Measurements from ENCODE around the gene PIK3R3.

PIK3R3 gene

DNA sequence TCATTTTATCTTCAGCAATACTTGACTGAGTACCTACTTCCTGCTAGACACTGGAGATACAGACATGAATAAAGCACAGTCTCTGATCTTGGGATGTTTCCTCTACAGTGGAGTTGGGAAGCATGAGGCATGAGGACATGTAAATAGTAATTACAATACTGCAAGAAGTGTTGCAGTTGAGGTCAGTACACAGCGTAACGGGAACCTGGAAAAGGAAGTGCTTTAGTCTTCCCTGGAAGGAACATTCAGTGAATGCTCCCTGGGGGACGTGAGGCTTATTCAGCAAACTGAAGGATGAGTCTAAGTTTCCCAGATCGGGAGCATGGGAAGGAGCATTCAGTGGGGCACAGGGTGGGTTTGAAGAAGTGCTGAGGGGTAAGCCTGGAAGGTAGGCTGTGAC, 112.4 kb downstream of the PIK3R3 start:
- DNase-seq: no peak

DNA sequence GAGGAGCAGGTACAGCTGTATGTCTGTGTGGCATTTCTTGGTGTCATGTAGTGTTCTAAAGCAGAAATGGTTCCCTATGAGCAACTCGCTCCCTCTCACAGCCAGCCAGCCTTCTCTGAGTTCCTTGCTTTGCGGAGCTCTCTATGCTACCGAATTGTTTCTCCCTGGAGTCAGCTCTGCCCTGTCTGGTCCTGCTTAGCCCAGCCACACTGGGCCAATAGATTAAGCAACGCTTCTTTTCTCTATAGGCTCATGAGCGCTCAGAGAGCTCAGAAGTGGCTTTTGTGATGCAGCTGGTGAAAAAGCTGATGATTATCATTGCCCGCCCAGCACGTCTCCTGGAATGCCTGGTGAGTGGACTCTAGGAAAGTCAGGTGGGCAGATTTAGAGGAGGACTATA, 113.1 kb downstream of the PIK3R3 start:
- DNase-seq: no peak

DNA sequence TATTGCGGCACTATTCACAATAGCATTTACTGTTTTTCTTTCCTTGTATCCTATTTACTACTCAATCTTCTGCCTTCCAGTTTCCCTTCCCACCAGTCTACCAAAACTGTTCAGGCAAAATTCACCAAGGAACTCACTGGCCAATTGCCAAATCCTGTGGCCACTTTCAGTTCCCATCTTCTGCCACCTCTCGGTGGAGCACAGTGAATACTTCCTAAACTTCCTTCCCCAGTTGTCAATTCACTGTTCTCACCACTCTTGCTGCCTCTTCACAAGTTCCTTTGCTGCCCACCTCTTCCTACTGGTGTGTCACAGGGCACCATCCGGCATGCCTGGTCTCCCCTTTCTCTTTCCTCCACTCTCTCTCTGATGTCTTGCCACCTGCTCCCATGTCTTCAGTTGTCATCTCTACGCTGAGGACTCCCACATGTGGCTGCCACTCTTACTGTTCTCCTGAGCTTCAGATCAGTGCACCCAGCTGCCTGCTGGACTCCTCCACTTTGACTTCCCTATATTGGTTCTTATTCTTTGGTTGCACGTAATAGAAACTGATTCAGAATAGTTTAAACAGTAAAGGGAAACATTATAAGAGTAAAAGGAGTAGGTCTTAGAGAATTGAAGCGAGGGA, 114.4 kb downstream of the PIK3R3 start:
- DNase-seq: no peak

DNA sequence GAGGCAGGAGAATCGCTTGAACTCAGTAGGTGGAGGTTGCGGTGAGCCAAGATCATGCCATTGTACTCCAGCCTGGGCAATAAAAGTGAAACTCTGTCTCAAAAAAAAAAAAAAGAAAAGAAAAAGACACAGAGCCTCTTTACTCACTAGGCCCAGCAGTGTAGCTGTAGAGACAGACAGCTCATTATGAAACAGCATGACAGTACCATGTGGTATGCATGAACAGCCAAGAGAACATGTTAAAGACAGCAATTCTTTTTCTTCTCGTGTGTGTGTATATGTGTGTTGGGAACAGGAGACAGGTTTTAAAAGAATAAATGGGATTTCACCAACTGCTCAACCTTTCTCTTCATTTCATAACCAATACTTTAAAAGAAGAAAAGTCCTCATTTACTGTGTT, 118.8 kb downstream of the PIK3R3 start:
- DNase-seq: no peak

DNA sequence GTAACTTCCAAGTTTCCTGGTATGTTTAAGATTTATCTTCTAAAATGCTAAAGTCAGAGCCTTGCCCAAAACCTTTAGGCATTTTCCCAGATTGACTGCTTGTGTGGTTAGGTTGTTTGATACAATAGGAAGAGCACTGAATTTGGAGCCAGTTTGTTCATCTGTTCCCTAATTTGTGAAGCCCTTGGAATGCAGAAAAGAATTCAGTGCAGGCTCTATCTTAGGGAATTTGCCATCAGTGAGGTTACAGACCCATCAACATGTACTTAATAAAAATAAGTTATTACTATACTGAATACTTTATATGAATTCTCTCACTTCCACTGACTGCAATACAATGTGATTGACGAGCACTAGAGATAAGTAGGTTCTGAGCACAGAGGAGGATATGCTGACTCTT, 120.2 kb downstream of the PIK3R3 start:
- no peak for DNase-seq

DNA sequence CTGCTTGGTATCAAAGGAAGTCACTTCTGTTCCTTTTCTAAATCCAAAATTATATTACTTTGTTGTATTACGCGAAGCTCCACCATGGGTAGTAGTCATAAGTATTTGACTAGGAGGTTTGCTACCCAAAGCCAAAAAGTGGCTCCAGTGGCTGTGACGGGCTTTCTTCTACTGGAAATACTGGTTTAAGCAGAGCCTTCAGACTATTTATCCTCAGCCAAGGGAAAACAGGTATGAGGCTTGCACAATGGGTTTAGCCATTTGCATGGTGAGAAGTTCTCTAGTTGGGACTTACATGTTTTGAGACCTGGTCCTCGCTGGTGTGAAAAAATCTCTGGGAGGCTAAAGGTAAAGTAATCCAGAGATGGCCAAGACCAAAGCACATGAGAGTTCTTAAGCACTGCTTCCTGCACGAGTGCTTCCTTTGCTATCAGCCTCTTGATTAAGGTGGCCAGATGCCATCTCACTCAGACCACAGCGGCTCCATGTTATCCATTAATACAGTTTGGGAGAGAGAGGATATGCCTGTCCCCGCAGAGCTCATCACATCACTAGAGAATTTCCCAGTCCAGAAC, 121.2 kb downstream of the PIK3R3 start:
- no peak for DNase-seq

DNA sequence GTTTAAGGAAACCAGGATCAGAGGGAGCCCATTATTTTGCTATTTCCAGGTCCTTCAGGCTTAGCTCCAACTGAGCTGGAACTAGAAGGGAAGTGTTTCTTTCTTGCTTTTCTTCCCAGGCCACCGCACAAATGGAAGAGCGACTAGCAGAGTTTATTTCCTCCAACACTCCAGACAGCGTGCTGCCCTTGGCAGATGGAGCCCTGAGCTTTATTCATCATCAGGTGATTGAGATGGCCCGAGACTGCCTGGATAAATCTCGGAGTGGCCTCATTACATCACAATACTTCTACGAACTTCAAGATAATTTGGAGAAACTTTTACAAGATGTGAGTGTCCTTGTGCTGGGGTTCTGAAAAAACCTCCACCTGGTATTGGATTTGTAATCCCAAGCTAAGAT, 121.8 kb downstream of the PIK3R3 start:
- no peak for DNase-seq

DNA sequence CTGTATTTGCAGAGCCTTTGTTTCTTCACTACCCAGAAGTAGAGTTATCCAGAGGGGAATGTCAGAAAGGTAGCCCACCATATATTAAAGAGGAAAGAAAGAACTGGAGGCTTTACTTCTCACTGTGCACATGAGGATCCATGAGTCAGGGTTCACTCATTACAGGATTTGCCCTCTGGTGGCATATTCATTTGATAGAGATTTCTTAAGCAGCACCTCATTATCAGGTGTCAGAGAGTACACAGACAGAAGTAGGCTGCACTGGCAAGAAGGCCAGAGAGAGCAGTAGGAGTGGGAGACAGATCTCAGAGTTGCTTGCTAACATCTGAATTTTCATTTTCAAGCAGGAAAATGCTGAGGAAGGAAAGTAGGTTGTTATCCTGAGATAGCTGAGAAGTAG, 123.8 kb downstream of the PIK3R3 start:
- DNase-seq: no peak

DNA sequence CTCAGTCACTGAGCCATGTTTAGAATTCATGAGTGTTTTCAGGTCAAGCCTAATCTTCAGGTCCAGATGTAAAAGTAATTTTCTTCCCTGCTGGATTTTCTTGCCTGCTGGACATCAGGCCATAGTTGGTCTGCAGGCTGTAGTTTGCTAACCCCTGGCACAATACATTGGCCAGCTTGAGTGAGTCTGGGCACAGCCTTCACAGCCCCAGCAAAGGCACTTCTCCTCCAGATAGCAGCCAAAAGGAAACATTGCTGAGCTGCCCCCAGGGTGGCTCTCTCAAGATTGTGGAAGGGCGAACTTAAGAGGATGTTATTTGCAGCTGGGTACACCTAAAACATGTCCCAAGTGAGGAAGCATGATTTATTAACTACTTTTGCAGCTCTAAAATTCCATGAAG, 126.8 kb downstream of the PIK3R3 start:
- no peak for DNase-seq

DNA sequence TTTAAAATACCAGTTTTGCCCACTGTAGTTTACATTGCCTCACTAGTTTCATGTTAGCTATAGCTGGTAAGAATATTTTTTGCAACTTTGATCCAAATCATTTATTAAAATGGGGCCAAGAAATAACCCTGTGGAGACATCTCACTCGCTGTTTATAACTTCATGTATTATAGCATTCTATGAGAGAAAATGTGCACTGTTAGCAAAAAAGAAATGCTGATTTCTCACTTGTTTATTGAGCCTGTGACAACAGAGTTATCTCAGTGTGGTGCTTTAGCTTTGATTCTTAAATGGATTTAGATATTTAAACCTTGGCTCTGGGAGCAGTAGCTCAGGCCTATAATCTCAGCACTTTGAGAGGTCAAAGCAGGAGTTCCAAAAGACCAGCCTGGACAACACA, 127.9 kb downstream of the PIK3R3 start:
- no peak for DNase-seq

DNA sequence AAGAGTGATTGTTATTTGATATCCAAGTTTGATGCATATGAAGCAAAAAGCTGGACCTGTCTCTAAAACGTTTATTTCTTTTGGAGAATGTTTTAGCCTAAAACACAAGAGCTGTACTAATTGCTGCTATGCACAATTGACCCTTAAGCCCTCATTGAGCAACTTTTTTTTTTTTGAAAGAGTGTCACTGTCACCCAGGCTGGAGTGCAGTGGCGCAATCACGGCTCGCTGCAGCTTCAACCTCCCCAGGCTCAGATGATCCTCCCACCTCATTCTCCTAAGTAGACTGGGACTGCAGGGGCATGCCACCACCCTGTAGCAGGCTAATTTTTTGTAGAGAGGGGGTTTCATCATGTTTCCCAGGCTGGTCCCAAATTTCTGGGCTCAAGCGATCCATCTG, 129.1 kb downstream of the PIK3R3 start:
- DNase-seq: no peak

DNA sequence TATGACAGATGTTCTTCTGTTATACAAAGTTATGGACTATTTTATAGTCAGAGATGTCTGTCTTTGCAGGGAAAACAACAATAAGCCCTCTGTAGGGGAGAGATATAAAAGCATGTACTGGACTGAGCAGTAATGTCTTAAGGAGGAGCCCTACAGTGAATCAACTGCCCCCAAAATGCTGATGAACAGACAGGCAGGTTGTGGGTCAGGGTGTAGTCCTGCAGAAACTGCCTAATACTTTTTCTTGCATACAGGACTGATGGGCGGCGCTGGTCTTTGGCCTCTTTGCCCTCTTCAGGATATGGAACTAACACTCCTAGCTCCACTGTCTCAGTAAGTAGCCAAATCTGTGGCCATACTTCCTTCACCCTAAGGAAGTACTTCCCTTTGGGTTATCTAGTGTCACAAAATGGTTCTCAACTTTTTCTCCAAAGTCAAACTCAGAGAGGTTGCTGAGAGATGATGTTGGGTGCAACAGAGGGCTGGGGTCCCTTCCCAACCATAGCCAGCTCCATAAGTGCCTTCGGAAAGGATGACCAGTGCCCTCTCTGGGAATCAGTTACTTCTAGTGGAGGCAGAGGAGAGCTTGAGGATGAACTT, 129.8 kb downstream of the PIK3R3 start:
- no peak for DNase-seq

DNA sequence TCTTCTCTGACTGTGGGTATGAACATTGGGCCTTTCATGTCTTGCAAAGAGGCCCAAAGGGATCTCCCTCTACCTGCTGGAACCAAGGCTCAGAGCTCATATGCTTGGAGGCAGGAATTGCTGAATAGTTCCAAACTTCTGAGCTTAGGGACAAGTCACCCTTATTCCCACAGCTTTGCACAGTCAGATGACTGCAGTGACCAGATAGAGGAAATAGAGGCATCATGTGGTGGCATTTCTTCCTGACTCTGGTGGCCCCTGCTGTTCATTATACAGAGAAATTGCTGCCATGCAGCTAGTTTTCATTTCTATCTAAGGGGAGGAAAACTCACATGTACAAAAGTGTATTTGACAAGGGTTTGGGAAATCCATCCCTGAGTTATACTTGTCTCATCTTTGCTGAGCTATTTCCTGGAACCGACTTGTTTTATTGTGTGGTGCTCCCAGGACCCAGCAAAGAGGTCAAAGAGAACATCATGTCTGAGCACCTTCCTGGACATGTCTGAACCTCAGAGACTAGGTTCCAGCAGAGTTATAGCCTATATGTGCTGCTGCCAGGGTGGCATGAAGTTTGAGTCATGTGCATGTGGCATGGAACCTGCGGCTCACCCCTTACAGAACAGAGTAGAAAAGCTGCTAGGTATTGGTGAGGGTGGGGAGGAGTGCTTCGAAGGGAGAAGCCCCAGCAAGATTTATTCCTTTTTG, 131.2 kb downstream of the PIK3R3 start:
- DNase-seq: no peak

DNA sequence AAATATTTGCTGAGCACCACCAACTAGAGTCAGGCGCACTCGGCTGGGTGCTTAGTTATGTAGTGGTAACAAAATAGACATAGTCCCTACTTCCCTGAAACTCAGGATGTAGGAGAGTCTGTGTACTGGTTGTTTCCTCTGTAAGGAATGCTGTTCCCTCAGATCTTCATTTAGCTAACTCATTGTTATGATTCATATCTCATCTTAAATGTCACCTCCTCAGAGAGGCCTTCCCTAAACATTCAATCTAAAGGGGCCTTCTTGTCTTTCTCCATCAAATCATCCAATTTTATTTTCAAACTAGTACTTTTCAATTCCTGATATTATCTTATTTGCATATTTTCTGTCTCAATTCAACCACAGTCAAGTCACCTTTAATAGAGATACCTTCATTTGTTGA, 132.9 kb downstream of the PIK3R3 start:
- DNase-seq: no peak

DNA sequence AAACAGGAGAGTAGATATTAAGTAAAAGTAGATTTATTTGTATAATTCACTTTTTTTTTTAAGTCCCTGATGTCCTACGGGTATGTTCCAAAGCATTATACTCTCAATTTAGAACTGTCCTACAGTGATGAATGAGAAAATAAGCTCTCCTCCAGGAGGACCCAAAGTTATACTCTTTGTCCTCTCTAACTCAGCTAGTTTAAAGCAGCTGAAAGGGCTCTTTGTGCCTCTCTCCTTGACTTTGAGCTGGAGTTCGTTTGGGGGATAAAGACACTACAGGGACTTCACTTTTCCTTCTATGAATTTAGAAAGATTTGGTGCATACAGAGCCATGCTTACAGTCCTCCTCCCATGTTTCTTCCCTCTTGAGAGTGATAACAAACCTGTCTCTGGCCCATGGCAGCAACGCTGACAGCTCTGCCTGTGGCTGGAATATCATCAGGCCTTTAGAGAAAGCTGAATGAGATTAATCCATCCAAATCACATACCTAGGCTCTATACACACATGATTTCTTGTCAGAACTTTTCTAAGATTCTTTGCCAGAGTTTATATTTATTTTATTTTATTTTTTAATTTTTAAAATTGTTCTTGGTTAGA, 134.3 kb downstream of the PIK3R3 start:
- DNase-seq: no peak

DNA sequence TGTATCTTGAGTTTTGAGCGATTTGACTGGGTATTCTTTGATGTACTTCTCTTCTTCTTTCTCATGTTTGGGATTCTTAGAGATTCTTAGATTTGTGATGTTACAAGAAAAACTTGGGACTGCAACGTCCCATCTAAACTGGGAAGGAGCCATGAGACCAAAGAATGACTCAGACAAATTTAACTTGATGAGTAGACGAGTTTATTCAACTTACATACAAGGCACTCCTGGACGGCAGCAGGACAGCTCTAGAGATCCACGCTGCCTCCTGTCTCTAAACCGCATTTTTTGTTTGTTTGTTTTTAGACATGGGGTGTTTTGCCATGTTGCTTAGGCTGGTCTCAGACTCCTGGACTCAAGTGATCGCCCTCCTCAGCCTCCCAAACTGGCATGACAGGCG, 137.1 kb downstream of the PIK3R3 start:
- DNase-seq: no peak

DNA sequence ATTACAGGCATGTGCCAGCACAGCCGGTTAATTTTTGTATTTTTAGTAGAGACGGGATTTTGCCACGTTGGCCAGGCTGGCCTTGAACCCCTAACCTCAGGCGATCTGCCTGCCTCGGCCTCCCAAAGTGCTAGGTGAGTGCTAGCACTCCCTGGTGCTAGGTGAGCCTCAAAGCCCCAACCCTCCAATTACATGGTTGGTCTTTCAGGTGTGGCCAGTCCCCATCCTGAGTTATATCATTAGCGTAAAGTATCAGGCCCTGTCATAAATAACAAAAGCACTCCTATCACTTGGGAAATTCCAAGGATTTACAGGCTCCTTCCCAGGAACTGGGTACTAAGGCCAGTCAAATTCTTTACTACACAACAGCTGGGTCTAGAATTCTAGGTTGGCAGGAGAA, 138.0 kb downstream of the PIK3R3 start:
- DNase-seq: no peak
